ELR (cell line): Measurements from ENCODE around the gene CEL.

Experiments
- DNase-seq: peaks from one replicate; pipeline ENCODE4 v3.0.0-alpha.2; 2015; ENCODE audit warnings: low read depth

Gene CEL

GRCh38 chr9:133104718-133105460, 43.1 kb downstream of the CEL start:
- DNase-seq, result no peak

GRCh38 chr9:133105461-133105770, 43.6 kb downstream of the CEL start:
- no peak for DNase-seq

DNA sequence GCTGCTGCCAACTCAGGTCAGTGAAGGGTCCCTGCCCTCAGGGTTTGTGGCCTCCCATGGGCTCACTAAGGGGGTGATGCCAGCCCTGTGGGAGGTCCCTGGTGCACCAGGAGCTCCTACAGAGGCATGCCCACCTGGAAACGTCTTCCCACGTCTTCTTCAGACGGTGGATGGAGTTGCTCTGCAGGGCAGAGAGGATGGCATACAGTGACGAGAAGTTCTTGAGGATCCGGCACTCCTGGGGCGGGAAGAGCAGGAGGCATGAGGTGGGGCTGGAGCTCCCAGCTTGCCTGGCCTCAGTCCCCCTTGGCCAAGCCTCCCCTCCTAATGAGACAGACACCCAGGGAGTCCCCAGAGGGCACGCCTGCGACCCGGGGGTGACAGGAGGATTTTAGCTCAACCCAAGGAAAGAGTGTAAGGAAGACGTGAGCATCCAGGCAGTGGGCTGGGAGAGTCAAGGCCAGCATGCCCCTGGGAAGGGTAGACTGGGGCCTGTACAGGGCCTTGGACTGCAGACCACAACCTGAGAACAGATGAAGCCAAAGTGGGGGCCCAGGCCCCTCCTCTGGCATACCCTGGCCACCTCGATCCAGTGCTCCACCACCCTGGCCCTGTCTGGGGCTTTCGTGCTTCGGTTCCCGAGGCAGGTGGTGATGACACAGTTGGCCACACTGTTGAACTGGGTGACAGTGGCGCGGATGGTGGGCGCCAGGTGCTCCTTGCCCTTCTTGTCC, 44.9 kb downstream of the CEL start:
- no peak for DNase-seq

GRCh38 chr9:133107245-133107722, 45.5 kb downstream of the CEL start:
- no peak for DNase-seq

DNA sequence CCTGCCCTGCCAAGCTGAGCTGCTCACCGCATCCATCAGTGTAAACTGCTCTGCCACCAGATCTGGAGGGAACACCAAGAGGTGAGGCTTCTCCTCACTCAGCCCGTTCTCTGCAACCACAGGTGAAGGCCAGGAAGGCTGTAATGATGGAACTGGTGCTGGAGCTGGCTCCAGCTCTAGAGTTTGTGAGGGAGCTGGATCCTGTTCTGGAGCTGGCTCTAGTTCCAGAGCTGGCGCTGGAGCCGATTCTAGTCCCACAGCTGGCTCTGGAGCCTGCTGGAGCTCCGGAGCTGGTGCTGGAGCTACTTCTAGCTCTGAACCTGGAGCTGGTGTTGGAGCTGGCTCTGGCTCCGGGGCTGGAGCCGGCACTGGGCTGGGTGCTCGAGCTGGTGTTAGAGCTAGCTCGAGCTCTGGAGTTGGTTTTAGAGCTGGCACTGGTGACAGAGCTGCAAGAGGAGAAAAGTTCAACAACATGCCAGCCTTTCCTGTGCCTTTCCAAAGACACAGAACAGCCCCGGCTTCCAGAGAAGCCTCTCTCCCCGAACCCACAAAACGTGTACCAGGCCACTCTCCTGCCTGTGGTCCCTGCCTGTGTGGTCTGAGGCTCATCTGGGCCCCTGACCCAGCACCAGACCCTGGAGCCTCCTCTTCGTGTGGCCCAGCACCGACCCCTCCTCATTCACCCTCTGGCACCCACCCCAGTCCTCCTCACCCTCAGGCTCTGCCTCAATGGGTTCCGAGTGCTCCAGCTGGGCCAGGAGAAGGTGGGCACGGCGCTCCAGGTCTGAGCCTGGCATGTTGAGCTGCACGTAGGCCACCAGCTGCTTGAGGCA, 46.4 kb downstream of the CEL start:
- no peak for DNase-seq

DNA sequence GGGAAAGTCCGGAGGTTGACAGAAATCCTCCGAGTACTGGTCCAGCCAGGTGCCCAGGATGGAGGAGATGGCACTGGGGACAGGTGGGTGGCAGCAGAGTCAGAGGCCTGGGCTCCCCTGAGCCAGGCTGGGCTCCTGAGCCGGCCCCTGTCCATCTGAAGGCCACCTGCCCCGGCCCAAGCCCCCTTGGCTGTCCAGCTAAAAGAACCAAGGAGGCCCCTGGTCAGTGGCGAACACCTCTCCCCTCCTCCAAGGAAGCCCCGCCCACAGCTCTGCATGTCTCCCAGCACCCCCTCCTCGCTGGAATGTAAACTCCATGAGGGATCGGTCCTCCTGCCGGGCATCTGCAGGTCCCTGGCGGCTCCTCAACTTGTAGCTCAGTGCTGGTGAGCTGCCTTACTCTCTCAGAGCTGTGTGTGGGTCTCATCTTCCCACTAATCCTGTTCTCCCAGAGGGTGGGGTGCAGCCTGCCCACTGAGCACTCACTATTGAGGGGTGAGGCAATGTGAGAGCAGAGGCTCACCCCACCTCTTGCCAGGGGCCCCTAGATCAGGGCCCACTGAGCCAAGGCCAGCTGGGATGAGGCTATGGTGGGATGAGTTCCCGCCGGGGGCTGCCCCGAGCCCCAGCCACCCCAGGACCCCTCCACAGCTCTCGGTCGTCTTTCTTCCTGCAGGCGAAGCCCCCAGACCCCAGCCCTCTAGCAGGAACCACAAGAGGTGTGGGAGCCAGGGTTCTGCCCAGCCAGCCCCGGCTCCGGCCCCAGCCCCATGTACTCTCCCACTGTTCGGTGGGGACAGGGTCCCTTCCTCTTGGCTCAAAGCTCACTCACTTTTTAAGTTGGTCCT, 47.2 kb downstream of the CEL start:
- no peak for DNase-seq

- no peak for DNase-seq
Observed at GRCh38 chr9:133109931-133110650, 48.3 kb downstream of the CEL start.

DNA sequence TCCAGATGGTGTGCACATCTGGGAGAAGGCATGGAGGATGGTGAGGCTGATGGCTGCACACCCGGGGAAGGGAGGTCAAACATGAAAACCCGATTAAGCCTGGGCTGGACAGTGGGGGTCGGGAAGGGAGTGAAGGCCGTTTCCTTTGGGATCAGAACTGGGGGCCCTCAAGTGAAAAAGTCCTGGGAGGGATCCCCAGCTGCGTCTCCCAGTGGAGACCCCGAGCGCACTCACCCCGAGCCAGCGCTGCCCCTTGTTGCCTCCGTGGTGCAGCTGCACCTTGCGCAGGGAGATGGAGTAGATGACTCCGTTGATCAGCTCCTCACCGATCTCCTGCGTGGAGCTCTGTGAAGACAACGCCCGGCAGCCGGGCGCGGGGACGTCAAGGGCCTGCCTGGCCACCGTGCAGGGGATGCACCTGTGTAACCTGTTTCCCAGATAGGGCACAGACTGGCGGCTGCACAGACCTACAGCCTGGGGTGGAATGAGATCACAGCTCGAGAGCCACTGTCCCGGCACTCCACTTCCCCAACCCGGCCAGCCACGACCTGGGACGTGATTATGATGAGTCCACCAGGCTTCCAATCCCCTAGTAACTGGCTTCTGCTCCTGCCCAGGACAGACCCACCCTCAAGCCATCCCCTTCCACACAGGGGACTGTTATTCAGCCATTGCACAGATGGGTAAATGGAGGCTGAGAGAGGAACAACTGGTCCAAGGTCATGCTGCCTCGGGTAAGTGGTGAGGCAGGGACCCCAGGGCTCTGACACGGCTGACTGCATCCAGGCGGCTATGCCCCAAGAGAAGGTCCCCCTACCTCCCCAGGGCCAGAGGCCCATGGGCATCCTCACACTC, 50.3 kb downstream of the CEL start:
- DNase-seq, result no peak

DNA sequence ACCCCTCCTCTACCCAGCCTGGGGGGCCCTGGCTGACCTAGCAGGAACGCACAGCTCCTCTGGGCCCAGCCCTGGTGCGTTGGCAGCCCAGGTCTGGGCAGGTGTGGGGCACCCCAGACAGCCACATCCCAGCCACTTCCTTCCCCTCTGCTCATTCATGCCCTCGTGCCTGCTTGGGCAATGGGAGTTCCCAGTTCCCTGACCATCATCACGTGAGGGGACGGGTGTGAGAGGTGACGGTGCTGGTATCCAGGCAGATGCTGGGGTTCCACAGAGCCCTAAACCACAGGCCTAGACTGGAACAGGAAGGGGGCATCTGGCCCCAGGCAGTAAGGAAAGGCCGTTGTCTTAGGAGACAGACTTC, 50.9 kb downstream of the CEL start:
- no peak for DNase-seq

- DNase-seq, result peak; percentile 57
Observed at GRCh38 chr9:133113163-133113948, 51.6 kb downstream of the CEL start.

DNA sequence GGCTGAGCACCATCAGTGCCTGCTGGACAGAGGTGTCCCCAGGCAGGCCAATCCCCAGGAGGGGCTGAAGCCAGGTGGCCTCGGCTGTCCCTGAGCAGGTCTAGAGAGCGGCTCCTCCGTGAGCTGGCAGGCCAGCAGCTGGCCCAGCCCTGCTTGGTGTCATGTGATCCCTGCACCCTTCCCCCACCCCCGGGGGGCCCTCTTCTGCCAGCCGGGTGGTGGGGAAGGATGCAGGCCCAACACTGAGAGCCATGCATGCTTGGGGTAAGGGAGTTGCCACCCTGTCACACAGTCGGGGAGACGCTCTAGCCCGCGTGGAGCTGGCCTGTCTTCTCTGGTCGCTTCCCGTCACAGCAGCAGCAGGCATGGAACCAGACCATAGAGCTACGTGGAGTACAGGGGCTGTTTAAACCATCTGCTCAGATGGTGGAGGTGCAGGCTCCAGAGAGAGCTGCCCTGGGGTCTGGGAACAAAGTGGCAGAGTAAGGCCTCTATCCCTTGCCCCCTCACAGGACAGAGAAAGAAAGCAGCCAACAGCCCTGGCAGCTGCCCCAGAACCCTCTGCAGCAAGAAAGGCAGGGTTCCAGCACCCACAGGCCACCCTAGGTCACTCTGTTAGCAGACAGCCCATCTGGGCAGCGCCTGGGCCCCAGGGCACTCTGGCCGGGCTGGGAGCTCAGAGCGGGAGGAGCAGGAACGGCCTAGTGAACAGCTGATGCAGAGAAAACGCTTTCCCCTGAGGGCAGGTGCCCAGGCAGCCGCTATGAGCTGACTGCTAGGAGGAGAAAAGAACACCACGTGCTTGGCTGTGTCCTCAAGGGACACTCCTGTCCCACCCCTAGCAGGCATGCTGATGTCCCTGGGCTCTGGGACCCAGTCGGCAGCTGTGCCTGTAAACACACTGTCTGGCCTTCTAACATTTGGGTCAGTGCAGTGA, 52.4 kb downstream of the CEL start:
- peak; percentile 58 for DNase-seq

GRCh38 chr9:133114886-133115603, 53.3 kb downstream of the CEL start:
- DNase-seq, result no peak

DNA sequence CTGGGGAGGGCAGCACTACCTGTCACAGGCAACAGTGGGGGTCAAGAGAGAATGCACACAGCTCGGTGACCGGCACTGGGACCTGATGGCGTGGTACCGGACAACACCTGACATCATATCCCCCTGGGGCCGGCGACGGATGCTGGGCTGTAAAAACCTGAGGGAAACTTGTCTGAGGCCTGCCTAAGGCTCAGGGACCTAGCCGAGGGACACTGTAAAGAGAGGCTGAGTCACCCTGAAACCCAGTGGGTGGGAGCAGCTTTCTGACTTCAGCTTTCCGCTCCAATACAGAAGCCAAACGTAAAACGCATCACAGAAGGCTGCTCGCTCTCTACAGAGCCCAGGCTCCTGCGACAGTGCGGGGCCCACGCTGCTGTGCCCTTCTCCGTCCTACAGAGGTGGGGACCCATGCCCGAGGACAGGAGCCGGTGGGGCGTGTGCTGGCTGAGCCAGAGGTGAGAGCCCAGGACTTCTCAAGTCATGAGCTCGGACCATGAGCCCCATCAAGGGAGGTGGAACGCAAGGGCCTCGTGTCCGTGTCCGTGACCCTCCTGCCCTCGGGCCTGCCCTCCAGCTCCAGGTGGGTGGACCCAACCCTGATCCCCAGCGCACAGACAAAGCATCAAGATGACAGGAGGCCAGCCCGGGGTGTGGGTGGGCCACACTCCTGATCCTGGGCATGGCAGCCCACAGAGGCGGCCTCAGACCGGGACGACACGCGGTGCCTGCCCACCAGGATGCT, 54.0 kb downstream of the CEL start:
- peak; percentile 61 for DNase-seq

- no peak for DNase-seq
Observed at GRCh38 chr9:133116346-133117231, 54.8 kb downstream of the CEL start.

GRCh38 chr9:133117271-133118178, 55.7 kb downstream of the CEL start:
- no peak for DNase-seq
